Breast epithelium (tissue), 4 donors: ENCODE data around the gene HES7. TPM values are rescaled to one million over a fixed set of nuclear protein-coding genes. Genes with fewer than 3 reads are reported as not detected.
"Not testable (repeated sequence)": the region's sequence is repeated elsewhere in the genome, so short reads cannot be mapped to it uniquely, and the experiment has no call there.

Experiments
- DNase-seq, 2 donors: peaks; one replicate each; pipeline ENCODE4 v3.0.0-alpha.2; 2019; ENCODE audit warnings: low spot score in 2 of 2
- H3K27ac ChIP-seq, 2 donors: fragments of 200-600 bp; sonication (generic) in 1 of 2; one replicate each; pipeline ENCODE4 v1.5.1; 2016 to 2019; ENCODE audit warnings: mild to moderate bottlenecking in 1 of 2
- H3K27me3 ChIP-seq, 2 donors: fragments of 200-600 bp; sonication (generic) in 1 of 2; one replicate each; pipeline versions ENCODE4 v1.5.1 to v1.6.0; 2017 to 2019; ENCODE audit warnings: control low read depth in 1 of 2, mild to moderate bottlenecking in 1 of 2
- H3K36me3 ChIP-seq: fragments of 200-600 bp; one replicate; pipeline ENCODE4 v1.5.1; 2019
- H3K4me1 ChIP-seq, 2 donors: fragments of 200-600 bp; sonication (generic); one replicate each; pipeline ENCODE4 v1.5.1; 2016 to 2019; ENCODE audit warnings: control low read depth in 1 of 2
- H3K4me3 ChIP-seq, 3 donors: fragments of 200-600 bp; sonication (generic); 1 replicate in 2 of 3; 2 replicates in 1 of 3; pipeline ENCODE4 v1.5.1; 2016 to 2019; ENCODE audit warnings: mild to moderate bottlenecking in 3 of 3, moderate library complexity in 2 of 3
- H3K9me3 ChIP-seq, 2 donors: fragments of 200-600 bp; sonication (generic) in 1 of 2; one replicate each; pipeline ENCODE4 v1.5.1; 2016 to 2019; ENCODE audit warnings: control low read depth in 1 of 2
- POLR2A ChIP-seq: fragments of 450-650 bp; IDR thresholded peaks from one replicate; pipeline ENCODE4 v1.6.1; 2016; ENCODE audit warnings: antibody characterized with exemption, mild to moderate bottlenecking, moderate library complexity
- POLR2AphosphoS5 ChIP-seq, 3 donors: sonication (generic); formaldehyde crosslinking; IDR thresholded peaks; one replicate each; pipeline ENCODE4 v1.6.1; 2017; ENCODE audit warnings: antibody characterized with exemption in 3 of 3
- intact Hi-C: fragments of 100-400 bp; cut with DNase I; formaldehyde crosslinking; loops from one replicate; pipeline ENCODE4 v1.15.1; 2023; ENCODE audit warnings: low total_unique reads
- total RNA-seq, 3 donors: library from RNA; depleted of rRNA; stranded (reverse); fragments of >200 nt; gene quantifications; one replicate each; pipeline ENCODE4 v1.1.0, GENCODE V29; 2016
- TF ChIP-seq, protein P1 (sequence below), 3 donors: fragments of 450-650 bp; IDR thresholded peaks; one replicate each; pipeline ENCODE4 v1.5.1; 2016 to 2017; ENCODE audit warnings: antibody characterized with exemption in 3 of 3, mild to moderate bottlenecking in 3 of 3, moderate library complexity in 3 of 3

Gene HES7
- total RNA-seq, 3 donors from 2014 or later, result not detected

DNA sequence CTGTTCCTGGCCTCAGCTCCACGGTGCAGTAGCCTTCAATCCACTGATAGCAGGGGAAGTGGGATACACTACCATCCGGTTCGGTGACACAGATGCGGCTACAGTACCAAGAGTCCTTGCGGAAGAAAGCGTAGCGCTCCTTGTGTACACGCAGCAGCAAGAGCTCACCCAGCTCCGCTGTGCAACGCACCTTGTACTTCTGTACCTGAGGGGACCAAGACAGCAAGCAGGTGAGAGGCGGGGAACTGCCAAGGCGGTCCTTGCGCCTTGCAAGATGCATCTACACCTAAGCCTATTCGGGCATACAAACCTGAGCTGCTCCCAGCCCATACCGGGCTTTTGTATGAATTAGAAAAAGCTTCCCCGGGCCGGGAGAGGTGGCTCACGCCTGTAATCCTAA, 7.1 kb downstream of the HES7 start:
- intact Hi-C loops, result no loop called here
- H3K4me1 ChIP-seq, result peaks cover 4 to 12% of the 10 kb centered on the region in 2 donors
- H3K36me3 ChIP-seq, result no peaks in the 10 kb centered on the region
- DNase-seq, result no peak
- no peak overlapping the region for H3K4me3 ChIP-seq
- TF ChIP-seq POLR2AphosphoS5 (IDR thresholded peaks at IDR 0.05), result no peak
- no peak for TF ChIP-seq POLR2A
- TF ChIP-seq, protein P1, sequence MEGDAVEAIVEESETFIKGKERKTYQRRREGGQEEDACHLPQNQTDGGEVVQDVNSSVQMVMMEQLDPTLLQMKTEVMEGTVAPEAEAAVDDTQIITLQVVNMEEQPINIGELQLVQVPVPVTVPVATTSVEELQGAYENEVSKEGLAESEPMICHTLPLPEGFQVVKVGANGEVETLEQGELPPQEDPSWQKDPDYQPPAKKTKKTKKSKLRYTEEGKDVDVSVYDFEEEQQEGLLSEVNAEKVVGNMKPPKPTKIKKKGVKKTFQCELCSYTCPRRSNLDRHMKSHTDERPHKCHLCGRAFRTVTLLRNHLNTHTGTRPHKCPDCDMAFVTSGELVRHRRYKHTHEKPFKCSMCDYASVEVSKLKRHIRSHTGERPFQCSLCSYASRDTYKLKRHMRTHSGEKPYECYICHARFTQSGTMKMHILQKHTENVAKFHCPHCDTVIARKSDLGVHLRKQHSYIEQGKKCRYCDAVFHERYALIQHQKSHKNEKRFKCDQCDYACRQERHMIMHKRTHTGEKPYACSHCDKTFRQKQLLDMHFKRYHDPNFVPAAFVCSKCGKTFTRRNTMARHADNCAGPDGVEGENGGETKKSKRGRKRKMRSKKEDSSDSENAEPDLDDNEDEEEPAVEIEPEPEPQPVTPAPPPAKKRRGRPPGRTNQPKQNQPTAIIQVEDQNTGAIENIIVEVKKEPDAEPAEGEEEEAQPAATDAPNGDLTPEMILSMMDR (IDR thresholded peaks at IDR 0.05), result no peak
- H3K27ac ChIP-seq, result no peak overlapping the region
- H3K27me3 ChIP-seq, result peaks cover 0 to 6% of the 10 kb centered on the region in 2 donors
- no peaks in the 10 kb centered on the region for H3K9me3 ChIP-seq

DNA sequence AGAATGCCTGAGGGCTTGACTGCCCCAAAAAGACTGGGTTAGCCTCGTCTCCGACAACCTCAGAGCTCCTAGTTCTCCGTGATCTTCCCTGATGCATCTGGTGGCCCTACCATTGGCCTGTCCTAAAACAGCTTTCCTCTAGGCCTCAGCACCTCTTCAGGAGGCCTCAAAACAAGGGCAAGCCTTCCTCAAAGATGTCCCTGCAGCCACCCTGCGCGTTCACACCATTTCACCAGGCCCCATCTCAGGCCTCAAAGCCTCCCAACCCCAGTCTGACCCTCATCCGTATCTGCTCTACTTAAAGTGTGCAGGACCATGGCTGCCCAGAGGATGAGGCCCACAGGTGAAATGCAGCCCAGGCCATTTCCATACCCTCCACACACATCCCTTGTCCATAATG, 13.0 kb downstream of the HES7 start:
- Histone ChIP-seq H3K27me3 (peaks cover 0 to 16% of the 10 kb centered on the region in 2 donors), H3K4me3 (no peak overlapping the region), H3K36me3 (no peaks in the 10 kb centered on the region), H3K27ac (no peak overlapping the region), H3K4me1 (no peaks in the 10 kb centered on the region), H3K9me3 (no peaks in the 10 kb centered on the region)
- no peak for DNase-seq
- intact Hi-C loops, result no loop called here
- TF ChIP-seq POLR2AphosphoS5 (IDR thresholded peaks at IDR 0.05) (no peak), POLR2A (no peak)
- TF ChIP-seq, protein P1 (IDR thresholded peaks at IDR 0.05), result no peak

- intact Hi-C loops, result no loop called here
- Histone ChIP-seq H3K4me3 (peak overlapping the region in 2 of 3 donors; percentile 64 to 75), H3K27ac (peak overlapping the region in 1 of 2 donors; percentile 9), H3K27me3 (peaks cover 0 to 16% of the 10 kb centered on the region in 2 donors), H3K4me1 (no peaks in the 10 kb centered on the region), H3K36me3 (no peaks in the 10 kb centered on the region), H3K9me3 (no peaks in the 10 kb centered on the region)
- DNase-seq, result no peak
- TF ChIP-seq, protein P1 (IDR thresholded peaks at IDR 0.05), result no peak
- no peak for TF ChIP-seq POLR2A
- no peak for TF ChIP-seq POLR2AphosphoS5 (IDR thresholded peaks at IDR 0.05)
These were observed 13.5 kb downstream of the HES7 start for GRCh38 chr17:8110456-8110804.

GRCh38 chr17:8109661-8110455, 14.0 kb downstream of the HES7 start:
- H3K9me3 ChIP-seq, result no peaks in the 10 kb centered on the region
- H3K4me3 ChIP-seq, result peak overlapping the region in 2 of 3 donors; percentile 64 to 75
- TF ChIP-seq POLR2AphosphoS5 (IDR thresholded peaks at IDR 0.05), result peak in 1 of 3 donors; percentile 34
- TF ChIP-seq, protein P1 (IDR thresholded peaks at IDR 0.05), result peak; percentile 65 to 86 (median 76)
- no peak for TF ChIP-seq POLR2A
- peak; percentile 66 to 78 for DNase-seq
- no peaks in the 10 kb centered on the region for H3K36me3 ChIP-seq
- peaks cover 0 to 16% of the 10 kb centered on the region in 2 donors for H3K27me3 ChIP-seq
- peak overlapping the region in 1 of 2 donors; percentile 9 for H3K27ac ChIP-seq
- H3K4me1 ChIP-seq, result no peaks in the 10 kb centered on the region
- intact Hi-C loops, result no loop called here

DNA sequence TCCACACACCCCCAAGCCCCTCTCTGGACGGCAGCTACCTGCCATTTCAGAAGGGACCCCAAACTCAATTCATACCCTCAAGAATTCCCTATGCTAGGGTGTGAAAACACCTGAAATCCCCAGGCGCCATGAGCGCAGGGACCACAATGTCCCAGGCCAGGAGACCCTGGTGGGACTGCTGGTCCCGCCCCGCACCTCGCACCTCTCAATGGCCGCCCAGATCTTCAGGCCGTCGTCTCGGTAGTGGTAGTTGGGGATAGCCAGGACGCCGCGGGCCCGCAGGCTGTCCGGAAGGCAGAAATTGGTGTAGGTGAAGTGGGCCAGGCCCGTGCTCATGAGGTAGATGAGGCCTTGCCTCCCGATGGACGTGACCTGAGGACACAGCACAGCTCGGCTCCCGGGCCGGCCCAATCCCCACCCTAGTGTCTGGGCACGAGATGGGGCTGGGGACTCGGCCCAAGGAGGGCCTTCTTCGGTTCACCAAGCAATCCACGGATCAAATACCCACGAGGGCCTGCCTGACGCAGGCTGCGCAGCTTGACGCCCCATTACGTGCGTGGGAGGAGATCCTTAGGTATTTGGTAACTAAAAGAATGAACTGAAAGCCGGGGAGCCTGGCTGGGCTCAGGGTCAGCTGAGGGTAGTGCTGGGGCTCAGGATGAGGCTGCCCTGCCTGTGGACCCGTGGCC, 14.8 kb downstream of the HES7 start:
- no peak for DNase-seq
- Histone ChIP-seq H3K36me3 (no peaks in the 10 kb centered on the region), H3K4me3 (peak overlapping the region in 2 of 3 donors; percentile 64 to 75), H3K9me3 (no peaks in the 10 kb centered on the region), H3K4me1 (no peaks in the 10 kb centered on the region), H3K27me3 (peaks cover 0 to 11% of the 10 kb centered on the region in 2 donors), H3K27ac (no peak overlapping the region)
- intact Hi-C loops, result no loop called here
- TF ChIP-seq, protein P1 (IDR thresholded peaks at IDR 0.05), result no peak
- no peak for TF ChIP-seq POLR2A
- TF ChIP-seq POLR2AphosphoS5 (IDR thresholded peaks at IDR 0.05), result no peak

DNA sequence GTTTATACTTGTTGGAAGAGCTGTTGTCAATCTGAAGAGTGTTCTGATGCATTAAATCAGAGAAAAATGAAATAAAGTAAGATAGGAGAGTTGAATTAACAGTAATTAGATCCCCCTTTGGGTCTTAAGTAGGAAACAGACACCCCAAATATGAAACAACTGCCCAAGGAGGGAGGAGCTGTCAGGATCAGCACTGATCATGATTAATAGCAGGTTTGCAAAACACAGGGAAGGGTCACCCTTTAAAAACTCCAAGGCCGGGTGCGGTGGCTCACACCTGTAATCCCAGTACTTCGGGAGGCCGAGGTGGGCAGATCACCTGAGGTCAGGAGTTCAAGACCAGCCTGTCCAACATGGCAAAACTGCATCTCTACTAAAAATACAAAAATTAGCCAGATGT, 16.9 kb downstream of the HES7 start:
- H3K36me3 ChIP-seq, H3K9me3 ChIP-seq, H3K4me1 ChIP-seq, intact Hi-C loops, H3K27ac ChIP-seq, DNase-seq, H3K4me3 ChIP-seq: not testable (repeated sequence)
- peaks cover 0 to 11% of the 10 kb centered on the region in 2 donors for H3K27me3 ChIP-seq
